Measurements from ENCODE around the gene LMBR1L. TPM values are rescaled to one million over a fixed set of nuclear protein-coding genes. Genes with fewer than 3 reads are reported as not detected.

Gene LMBR1L
- total and polyA plus RNA-seq, 2 of the 8 experiments (the other 6 are each of a cell fraction or from before 2014, with no cell fraction given) = 36.6 to 49.6 TPM

- no peaks in the 10 kb centered on the region for H3K9me3 ChIP-seq (ENCODE audit: insufficient read depth in 2 of 2, low read depth in 1 of 2, low read length in 1 of 2)
- no peak overlapping the region for H2AFZ ChIP-seq (ENCODE audit: low read length)
- H3K9ac ChIP-seq (replicated peaks in 1 of 4; ENCODE audit: extremely low read depth in 1 of 4, low read depth in 3 of 4, low read length in 3 of 4) = peak overlapping the region; percentile 90 to 96 (median 96)
- H3K23me2 ChIP-seq (ENCODE audit: low read depth, low read length) = peaks cover 8% of the 10 kb centered on the region
- peak overlapping the region; percentile 97 for H3K56ac ChIP-seq (replicated peaks; ENCODE audit: insufficient read length, low read depth, low read length)
- H2AK5ac ChIP-seq (ENCODE audit: low read depth, low read length) = no peak overlapping the region
- H3K4me1 ChIP-seq (replicated peaks in 1 of 4; ENCODE audit: control insufficient read depth in 3 of 4, insufficient read depth in 4 of 4, low read length in 3 of 4) = peaks cover 0 to 4% (median 2%) of the 10 kb centered on the region in 4 experiments; a peak in 4 of 7 replicates
- ChIA-PET POLR2A (ENCODE audit: partially characterized antibody) (interaction anchor here (0.6 to 8.6 kb wide), 66 partner anchors 10 to 511 kb away, joined by 3 to 132 read pairs (median 8); partner anchors contain the start of genes ARF3, DDN, DHH and KMT2D), CTCF (ENCODE audit: partially characterized antibody) (interaction anchor here (0.6 to 3.3 kb wide), 33 partner anchors 8 to 133 kb away, joined by 3 to 18 read pairs (median 5); partner anchors contain the start of gene LMBR1L)
- H2BK15ac ChIP-seq (ENCODE audit: low read length) = peak overlapping the region; percentile 81; the same call in 1 of the 2 replicates
- peak overlapping the region; percentile 83 for H2BK120ac ChIP-seq (replicated peaks; ENCODE audit: low read depth, low read length)
- peak overlapping the region; percentile 99 for H3K4ac ChIP-seq (replicated peaks; ENCODE audit: insufficient read length, low read depth, low read length)
- H3K18ac ChIP-seq (ENCODE audit: extremely low read depth, low read length) = peak overlapping the region; percentile 97
- peak overlapping the region; percentile 93 for H2BK12ac ChIP-seq (ENCODE audit: low read depth, low read length)
- peak overlapping the region; percentile 74 to 87 for H3K4me2 ChIP-seq (ENCODE audit: insufficient read depth in 1 of 2, low read depth in 2 of 2, low read length in 2 of 2)
- H2BK20ac ChIP-seq (ENCODE audit: low read length) = no peak overlapping the region
- no peak overlapping the region for H3K23ac ChIP-seq (ENCODE audit: insufficient read length)
- WGBS, 2 experiments (ENCODE audit: extremely low coverage in 1 of 2, insufficient coverage in 1 of 2, insufficient read length in 1 of 2, insufficient replicate concordance in 2 of 2, low coverage in 1 of 2, low lambda C conversion rate in 2 of 2, missing lambda C conversion rate in 1 of 2) = 1% methylated on average over 66 of the region's 66 CpGs; no CpG with 5 or more reads in 1 of the 2 experiments
- peak overlapping the region; percentile 98 for H4K5ac ChIP-seq (ENCODE audit: insufficient read length, low read depth, low read length)
- peak overlapping the region; percentile 99; the same call in 1 of the 2 replicates for H4K8ac ChIP-seq (ENCODE audit: extremely low read depth, insufficient read depth, low read length)
- H3K79me2 ChIP-seq (ENCODE audit: control insufficient read depth in 1 of 2, insufficient read depth in 2 of 2, low read length in 2 of 2) = peaks cover 0 to 21% of the 10 kb centered on the region in 2 experiments; a peak in 2 of 4 replicates
- peaks cover 5 to 16% of the 10 kb centered on the region in 2 experiments for H4K20me1 ChIP-seq (replicated peaks in 1 of 2; ENCODE audit: control insufficient read depth in 1 of 2, insufficient read depth in 2 of 2, low read length in 2 of 2)
- no peak for FAIRE-seq
- H3K27me3 ChIP-seq (replicated peaks in 1 of 4; ENCODE audit: control insufficient read depth in 3 of 4, extremely low read depth in 1 of 4, insufficient read depth in 3 of 4, low read length in 3 of 4) = no peaks in the 10 kb centered on the region
- H3K79me1 ChIP-seq (ENCODE audit: low read depth, low read length) = no peaks in the 10 kb centered on the region
- H3K4me3 ChIP-seq (ENCODE audit: extremely low read depth in 1 of 4, insufficient read depth in 2 of 4, low read depth in 3 of 4, low read length in 4 of 4) = peak overlapping the region; percentile 91 to 100 (median 94)
- H3K27ac ChIP-seq (ENCODE audit: low read depth, low read length) = peak overlapping the region; percentile 94
- DNase-seq (ENCODE audit: low read depth in 1 of 2, low spot score in 2 of 2) = peak; percentile 85 to 94
- no peak overlapping the region for H3K14ac ChIP-seq (ENCODE audit: insufficient read length)
- peaks cover 17 to 32% (median 21%) of the 10 kb centered on the region in 4 experiments for H3K36me3 ChIP-seq (ENCODE audit: control insufficient read depth in 2 of 4, insufficient read depth in 4 of 4, low read length in 3 of 4)
- H2BK5ac ChIP-seq (ENCODE audit: low read depth, low read length) = peak overlapping the region; percentile 98
- peak overlapping the region; percentile 98 for H4K91ac ChIP-seq (replicated peaks; ENCODE audit: insufficient read length, low read length)
- no peak for TF ChIP-seq CHD1 (IDR thresholded peaks at IDR 0.05; ENCODE audit: low read depth, low read length)
- no peak for TF ChIP-seq POU5F1 (IDR thresholded peaks at IDR 0.05; ENCODE audit: low read depth, low read length)
- no peak for TF ChIP-seq BRCA1 (IDR thresholded peaks at IDR 0.05; ENCODE audit: low read depth, low read length)
- no peak for TF ChIP-seq SIX5 (IDR thresholded peaks at IDR 0.05; ENCODE audit: low read depth, low read length)
- TF ChIP-seq ASH2L (IDR thresholded peaks at IDR 0.05; ENCODE audit: low read length) = no peak
- peak; percentile 79 for TF ChIP-seq BACH1 (IDR thresholded peaks at IDR 0.05; ENCODE audit: low read length)
- TF ChIP-seq, protein P1, sequence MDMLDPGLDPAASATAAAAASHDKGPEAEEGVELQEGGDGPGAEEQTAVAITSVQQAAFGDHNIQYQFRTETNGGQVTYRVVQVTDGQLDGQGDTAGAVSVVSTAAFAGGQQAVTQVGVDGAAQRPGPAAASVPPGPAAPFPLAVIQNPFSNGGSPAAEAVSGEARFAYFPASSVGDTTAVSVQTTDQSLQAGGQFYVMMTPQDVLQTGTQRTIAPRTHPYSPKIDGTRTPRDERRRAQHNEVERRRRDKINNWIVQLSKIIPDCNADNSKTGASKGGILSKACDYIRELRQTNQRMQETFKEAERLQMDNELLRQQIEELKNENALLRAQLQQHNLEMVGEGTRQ (IDR thresholded peaks at IDR 0.05; ENCODE audit: low read length) = peak; percentile 70
- 0 out of 2 replicates have a peak, but pooled peaks have one; percentile 7 for TF ChIP-seq ATF3 (IDR thresholded peaks at IDR 0.05; ENCODE audit: insufficient read depth, low read depth, low read length)
- no peak for TF ChIP-seq SUZ12 (IDR thresholded peaks at IDR 0.05; ENCODE audit: low read length)
Observed at GRCh38 chr12:49130151-49131050, 19.8 kb upstream of the LMBR1L start.

All from H1 (cell line).